Endothelial cell (in vitro differentiated cells): ENCODE data around the gene AGL. TPM values are rescaled to one million over a fixed set of nuclear protein-coding genes. Genes with fewer than 3 reads are reported as not detected.

Experiments used
- DNase-seq: peaks from one replicate; pipeline ENCODE4 v3.0.0; 2021; ENCODE audit warnings: low spot score
- H3K27ac Mint-ChIP-seq: one replicate; pipeline ENCODE4 v1.8.0; 2021; ENCODE audit warnings: mixed read lengths, inconsistent platforms; ENCODE audit not compliant: unreplicated experiment
- H3K27me3 Mint-ChIP-seq: one replicate; pipeline ENCODE4 v1.8.0; 2021; ENCODE audit warnings: mild to moderate bottlenecking, moderate library complexity, mixed read lengths, inconsistent platforms; ENCODE audit not compliant: unreplicated experiment
- H3K36me3 Mint-ChIP-seq: one replicate; pipeline ENCODE4 v1.8.0; 2021; ENCODE audit warnings: mild to moderate bottlenecking, low read depth, mixed read lengths, inconsistent platforms; ENCODE audit not compliant: unreplicated experiment
- H3K4me1 Mint-ChIP-seq: one replicate; pipeline ENCODE4 v1.8.0; 2021; ENCODE audit warnings: mild to moderate bottlenecking, mixed read lengths, inconsistent platforms; ENCODE audit not compliant: unreplicated experiment
- H3K4me3 Mint-ChIP-seq: one replicate; pipeline ENCODE4 v1.8.0; 2021; ENCODE audit warnings: mild to moderate bottlenecking, mixed read lengths, inconsistent platforms; ENCODE audit not compliant: unreplicated experiment
- H3K9me3 Mint-ChIP-seq: one replicate; pipeline ENCODE4 v1.8.0; 2021; ENCODE audit warnings: mixed read lengths, inconsistent platforms; ENCODE audit not compliant: unreplicated experiment
- CTCF ChIP-seq: fragments of 200-600 bp; sonication (generic); IDR thresholded peaks from one replicate; pipeline ENCODE4 v1.5.0; 2021; ENCODE audit warnings: antibody characterized with exemption; ENCODE audit not compliant: unreplicated experiment
- total RNA-seq: library from RNA; stranded (reverse); fragmentation: NEBNext Ultra II Directional; extraction: Animal tissue kit (Norgen Biotek cat#: 25700); gene quantifications from one replicate; pipeline ENCODE4 v1.2.1, GENCODE V29; 2021; ENCODE audit not compliant: unreplicated experiment

The AGL gene
- total RNA-seq, 1 donor from 2014 or later, result 26.7 TPM

GRCh38 chr1:99860703-99861102, 10.5 kb downstream of the AGL start:
- Mint-ChIP-seq H3K27me3 (no peaks in the 10 kb centered on the region), H3K4me3 (no peak overlapping the region), H3K27ac (no peak overlapping the region), H3K4me1 (no peaks in the 10 kb centered on the region), H3K36me3 (peaks cover 7% of the 10 kb centered on the region), H3K9me3 (no peaks in the 10 kb centered on the region)
- no peak for TF ChIP-seq CTCF
- DNase-seq, result no peak

- TF ChIP-seq CTCF, result no peak
- H3K27me3 Mint-ChIP-seq, result no peaks in the 10 kb centered on the region
- H3K36me3 Mint-ChIP-seq, result peaks cover 3% of the 10 kb centered on the region
- H3K27ac Mint-ChIP-seq, result no peak overlapping the region
- no peak for DNase-seq
- H3K4me3 Mint-ChIP-seq, result no peak overlapping the region
- no peaks in the 10 kb centered on the region for H3K9me3 Mint-ChIP-seq
- H3K4me1 Mint-ChIP-seq, result no peaks in the 10 kb centered on the region
These were observed 17.5 kb downstream of the AGL start for GRCh38 chr1:99867682-99868081.

GRCh38 chr1:99869304-99869703, 19.1 kb downstream of the AGL start:
- H3K27me3 Mint-ChIP-seq, result no peaks in the 10 kb centered on the region
- no peak overlapping the region for H3K4me3 Mint-ChIP-seq
- no peaks in the 10 kb centered on the region for H3K36me3 Mint-ChIP-seq
- H3K4me1 Mint-ChIP-seq, result no peaks in the 10 kb centered on the region
- H3K27ac Mint-ChIP-seq, result no peak overlapping the region
- no peak for DNase-seq
- no peaks in the 10 kb centered on the region for H3K9me3 Mint-ChIP-seq
- TF ChIP-seq CTCF, result no peak

GRCh38 chr1:99869723-99870122, 19.6 kb downstream of the AGL start:
- Mint-ChIP-seq H3K4me3 (no peak overlapping the region), H3K27me3 (no peaks in the 10 kb centered on the region), H3K27ac (no peak overlapping the region), H3K4me1 (no peaks in the 10 kb centered on the region), H3K9me3 (no peaks in the 10 kb centered on the region), H3K36me3 (no peaks in the 10 kb centered on the region)
- DNase-seq, result no peak
- no peak for TF ChIP-seq CTCF

GRCh38 chr1:99872063-99872462, 21.9 kb downstream of the AGL start:
- no peaks in the 10 kb centered on the region for H3K27me3 Mint-ChIP-seq
- H3K36me3 Mint-ChIP-seq, result no peaks in the 10 kb centered on the region
- no peak for TF ChIP-seq CTCF

More at GRCh38 chr1:99872063-99872462, 21.9 kb downstream of the AGL start:
- H3K9me3 Mint-ChIP-seq, result no peaks in the 10 kb centered on the region
- DNase-seq, result no peak
- no peak overlapping the region for H3K4me3 Mint-ChIP-seq
- H3K4me1 Mint-ChIP-seq, result no peaks in the 10 kb centered on the region
- no peak overlapping the region for H3K27ac Mint-ChIP-seq
